IPS-15b (cell line): ENCODE results near the gene PYCR2.
A peak's percentile ranks its signal among the peaks of the same experiment; 100 is the strongest.

Experiments
- H3K27me3 ChIP-seq: one replicate; pipeline ENCODE4 v1.6.1; 2013; ENCODE audit warnings: low read length; ENCODE audit not compliant: control insufficient read depth, insufficient read depth
- H3K36me3 ChIP-seq: one replicate; pipeline ENCODE4 v1.6.1; 2013; ENCODE audit warnings: low read length; ENCODE audit not compliant: control insufficient read depth, insufficient read depth
- H3K4me1 ChIP-seq: one replicate; pipeline ENCODE4 v1.6.1; 2013; ENCODE audit warnings: mild to moderate bottlenecking, low read length; ENCODE audit not compliant: control insufficient read depth, insufficient read depth
- H3K4me3 ChIP-seq: one replicate; pipeline ENCODE4 v1.5.1; 2013; ENCODE audit warnings: low read depth, low read length
- H3K9ac ChIP-seq: one replicate; pipeline ENCODE4 v1.6.1; 2013; ENCODE audit warnings: low read depth, mild to moderate bottlenecking, low read length
- H3K9me3 ChIP-seq: one replicate; pipeline ENCODE4 v1.6.1; 2013; ENCODE audit warnings: mild to moderate bottlenecking, low read length; ENCODE audit not compliant: control insufficient read depth, insufficient read depth

Gene PYCR2

GRCh38 chr1:225914947-225915346 lies 9.1 kb downstream of the PYCR2 start:
- peaks cover 5% of the 10 kb centered on the region for H3K4me1 ChIP-seq
- H3K9ac ChIP-seq = no peak overlapping the region
- H3K4me3 ChIP-seq = no peak overlapping the region
- peaks cover 16% of the 10 kb centered on the region for H3K36me3 ChIP-seq
- peaks cover 6% of the 10 kb centered on the region for H3K27me3 ChIP-seq
- no peaks in the 10 kb centered on the region for H3K9me3 ChIP-seq

- no peak overlapping the region for H3K9ac ChIP-seq
- peaks cover 12% of the 10 kb centered on the region for H3K36me3 ChIP-seq
- H3K9me3 ChIP-seq = no peaks in the 10 kb centered on the region
- H3K4me3 ChIP-seq = no peak overlapping the region
- H3K27me3 ChIP-seq = peaks cover 6% of the 10 kb centered on the region
- H3K4me1 ChIP-seq = peaks cover 5% of the 10 kb centered on the region
Measured at GRCh38 chr1:225914391-225914790, 9.7 kb downstream of the PYCR2 start.

GRCh38 chr1:225911191-225912130 lies 12.6 kb downstream of the PYCR2 start:
- Histone ChIP-seq H3K9ac (no peak overlapping the region), H3K4me1 (peaks cover 5% of the 10 kb centered on the region), H3K4me3 (peak overlapping the region; percentile 13), H3K9me3 (no peaks in the 10 kb centered on the region), H3K36me3 (peaks cover under 1% of the 10 kb centered on the region), H3K27me3 (peaks cover 7% of the 10 kb centered on the region)

- Histone ChIP-seq H3K4me3 (no peak overlapping the region), H3K4me1 (peaks cover 5% of the 10 kb centered on the region), H3K27me3 (peaks cover 8% of the 10 kb centered on the region), H3K9me3 (no peaks in the 10 kb centered on the region), H3K9ac (no peak overlapping the region), H3K36me3 (no peaks in the 10 kb centered on the region)
Measured at GRCh38 chr1:225909477-225909876, 14.6 kb downstream of the PYCR2 start.

GRCh38 chr1:225908773-225909172 lies 15.3 kb downstream of the PYCR2 start:
- H3K4me1 ChIP-seq = peaks cover 5% of the 10 kb centered on the region
- H3K36me3 ChIP-seq = no peaks in the 10 kb centered on the region
- no peak overlapping the region for H3K4me3 ChIP-seq
- H3K27me3 ChIP-seq = peaks cover 8% of the 10 kb centered on the region
- no peak overlapping the region for H3K9ac ChIP-seq
- no peaks in the 10 kb centered on the region for H3K9me3 ChIP-seq

GRCh38 chr1:225908013-225908640 lies 15.9 kb downstream of the PYCR2 start:
- H3K4me3 ChIP-seq = no peak overlapping the region
- no peak overlapping the region for H3K9ac ChIP-seq
- H3K36me3 ChIP-seq = no peaks in the 10 kb centered on the region
- no peaks in the 10 kb centered on the region for H3K9me3 ChIP-seq
- H3K27me3 ChIP-seq = peaks cover 8% of the 10 kb centered on the region
- peaks cover 5% of the 10 kb centered on the region for H3K4me1 ChIP-seq

GRCh38 chr1:225907341-225907740 lies 16.7 kb downstream of the PYCR2 start:
- Histone ChIP-seq H3K4me3 (no peak overlapping the region), H3K27me3 (peaks cover 7% of the 10 kb centered on the region), H3K9ac (no peak overlapping the region), H3K4me1 (peaks cover 5% of the 10 kb centered on the region), H3K9me3 (no peaks in the 10 kb centered on the region), H3K36me3 (no peaks in the 10 kb centered on the region)

- H3K9me3 ChIP-seq = no peaks in the 10 kb centered on the region
- H3K9ac ChIP-seq = no peak overlapping the region
- H3K27me3 ChIP-seq = peaks cover 6% of the 10 kb centered on the region
- H3K4me1 ChIP-seq = peaks cover 5% of the 10 kb centered on the region
- no peaks in the 10 kb centered on the region for H3K36me3 ChIP-seq
- H3K4me3 ChIP-seq = no peak overlapping the region
Measured at GRCh38 chr1:225906467-225906866, 17.6 kb downstream of the PYCR2 start.

- no peak overlapping the region for H3K4me3 ChIP-seq
- H3K9ac ChIP-seq = no peak overlapping the region
- H3K4me1 ChIP-seq = peaks cover 9% of the 10 kb centered on the region
- H3K9me3 ChIP-seq = no peaks in the 10 kb centered on the region
- H3K27me3 ChIP-seq = peaks cover 2% of the 10 kb centered on the region
- H3K36me3 ChIP-seq = no peaks in the 10 kb centered on the region
Measured at GRCh38 chr1:225903623-225904022, 20.4 kb downstream of the PYCR2 start.

GRCh38 chr1:225899044-225899925 lies 24.8 kb downstream of the PYCR2 start:
- peaks cover 20% of the 10 kb centered on the region for H3K4me1 ChIP-seq
- H3K9ac ChIP-seq = no peak overlapping the region
- H3K4me3 ChIP-seq = peak overlapping the region; percentile 30
- no peaks in the 10 kb centered on the region for H3K9me3 ChIP-seq
- H3K27me3 ChIP-seq = no peaks in the 10 kb centered on the region
- no peaks in the 10 kb centered on the region for H3K36me3 ChIP-seq
